ENCODE measurements around the gene TMEM72. TPM values are rescaled to one million over a fixed set of nuclear protein-coding genes. Genes with fewer than 3 reads are reported as not detected.

TMEM72 gene
- total RNA-seq, 1 experiment from 2014 or later, result not detected

- H3K36me3 ChIP-seq (ENCODE audit: control insufficient read depth, insufficient read depth, low read length), result 0 out of 2 replicates have a peak, but pooled peaks cover 2% of the 10 kb centered on the region
- BruUV-seq (replicated peaks), result no TSS peak
- H3K4me1 ChIP-seq, result peaks cover 61% of the 10 kb centered on the region
- POLR2A ChIA-PET, result interaction anchor here (0.6 to 1.2 kb wide), 2 partner anchors 15 to 98 kb away, joined by 3 to 7 read pairs; partner anchors contain the start of gene DEPP1
- no peaks in the 10 kb centered on the region for H3K27me3 ChIP-seq (replicated peaks; ENCODE audit: control insufficient read depth, insufficient read depth, low read length)
- Mint-ChIP-seq H3K4me3 (ENCODE audit: unreplicated experiment) (peak overlapping the region; percentile 20), H3K9me3 (ENCODE audit: unreplicated experiment) (peaks cover 11% of the 10 kb centered on the region), H3K4me1 (ENCODE audit: low read depth, unreplicated experiment) (peaks cover 55% of the 10 kb centered on the region), H3K27me3 (ENCODE audit: insufficient read depth, unreplicated experiment) (no peaks in the 10 kb centered on the region), H3K36me3 (ENCODE audit: insufficient read depth, unreplicated experiment) (peaks cover 16% of the 10 kb centered on the region), H3K27ac (ENCODE audit: unreplicated experiment) (peak overlapping the region; percentile 54)
- no peak for TF ChIP-seq CTCF (IDR thresholded peaks at IDR 0.05; ENCODE audit: insufficient read depth in 1 of 2, low read depth in 1 of 2, low read length in 1 of 2, severe bottlenecking in 1 of 2, unreplicated experiment in 1 of 2)
- intact Hi-C loops (cut with micrococcal nuclease; ENCODE audit: unreplicated experiment), result no loop called here
- no peak overlapping the region for H3K4me3 ChIP-seq (ENCODE audit: low read depth, low read length)
- CTCF ChIA-PET, result interaction anchor here (0.6 to 2.1 kb wide), 12 partner anchors 10 to 39 kb away, joined by 3 to 15 read pairs (median 4); no protein-coding TSS in a partner anchor
- no peaks in the 10 kb centered on the region for H3K9me3 ChIP-seq
- DNase-seq, result peak in 1 of 2 experiments; percentile 55
Observed at GRCh38 chr10:44963772-44964633, 52.9 kb downstream of the TMEM72 start.

GRCh38 chr10:44965104-44965503 is 54.0 kb downstream of the TMEM72 start:
- H3K4me3 Mint-ChIP-seq (ENCODE audit: unreplicated experiment), result no peak overlapping the region
- H3K9me3 ChIP-seq, result no peaks in the 10 kb centered on the region
- no peak overlapping the region for H3K4me3 ChIP-seq (ENCODE audit: low read depth, low read length)
- intact Hi-C loops (cut with micrococcal nuclease; ENCODE audit: unreplicated experiment), result no loop called here
- peaks cover 55% of the 10 kb centered on the region for H3K4me1 Mint-ChIP-seq (ENCODE audit: low read depth, unreplicated experiment)
- BruUV-seq (replicated peaks), result no TSS peak
- H3K27me3 Mint-ChIP-seq (ENCODE audit: insufficient read depth, unreplicated experiment), result no peaks in the 10 kb centered on the region
- H3K36me3 Mint-ChIP-seq (ENCODE audit: insufficient read depth, unreplicated experiment), result peaks cover 16% of the 10 kb centered on the region
- no peak for DNase-seq
- CTCF ChIA-PET, result interaction anchor here (0.8 to 1.6 kb wide), 2 partner anchors 10 to 12 kb away, joined by 3 to 11 read pairs; no protein-coding TSS in a partner anchor
- 0 out of 2 replicates have a peak, but pooled peaks cover 4% of the 10 kb centered on the region for H3K36me3 ChIP-seq (ENCODE audit: control insufficient read depth, insufficient read depth, low read length)
- H3K27ac Mint-ChIP-seq (ENCODE audit: unreplicated experiment), result peak overlapping the region; percentile 54
- POLR2A ChIA-PET, result no interaction called here
- peaks cover 61% of the 10 kb centered on the region for H3K4me1 ChIP-seq
- H3K9me3 Mint-ChIP-seq (ENCODE audit: unreplicated experiment), result peaks cover 11% of the 10 kb centered on the region
- TF ChIP-seq CTCF (IDR thresholded peaks at IDR 0.05; ENCODE audit: insufficient read depth in 1 of 2, low read depth in 1 of 2, low read length in 1 of 2, severe bottlenecking in 1 of 2, unreplicated experiment in 1 of 2), result no peak
- no peaks in the 10 kb centered on the region for H3K27me3 ChIP-seq (replicated peaks; ENCODE audit: control insufficient read depth, insufficient read depth, low read length)

- Mint-ChIP-seq H3K27ac (ENCODE audit: unreplicated experiment) (peak overlapping the region; percentile 54), H3K4me1 (ENCODE audit: low read depth, unreplicated experiment) (peaks cover 50% of the 10 kb centered on the region), H3K36me3 (ENCODE audit: insufficient read depth, unreplicated experiment) (peaks cover 10% of the 10 kb centered on the region), H3K9me3 (ENCODE audit: unreplicated experiment) (peaks cover 11% of the 10 kb centered on the region), H3K27me3 (ENCODE audit: insufficient read depth, unreplicated experiment) (no peaks in the 10 kb centered on the region), H3K4me3 (ENCODE audit: unreplicated experiment) (peak overlapping the region; percentile 54)
- no TSS peak for BruUV-seq (replicated peaks)
- no peaks in the 10 kb centered on the region for H3K9me3 ChIP-seq
- 0 out of 2 replicates have a peak, but pooled peaks cover 4% of the 10 kb centered on the region for H3K36me3 ChIP-seq (ENCODE audit: control insufficient read depth, insufficient read depth, low read length)
- intact Hi-C loops (cut with micrococcal nuclease; ENCODE audit: unreplicated experiment), result loop anchor here (1.0 kb wide), 1 partner anchor 10 kb away; no protein-coding TSS in a partner anchor
- TF ChIP-seq CTCF (IDR thresholded peaks at IDR 0.05; ENCODE audit: insufficient read depth in 1 of 2, low read depth in 1 of 2, low read length in 1 of 2, severe bottlenecking in 1 of 2, unreplicated experiment in 1 of 2), result no peak
- no peak overlapping the region for H3K4me3 ChIP-seq (ENCODE audit: low read depth, low read length)
- ChIA-PET CTCF (interaction anchor here (1.0 to 2.4 kb wide), 4 partner anchors 10 to 33 kb away, joined by 3 to 12 read pairs (median 6); partner anchors contain the start of gene DEPP1), POLR2A (no interaction called here)
- DNase-seq, result no peak
- H3K4me1 ChIP-seq, result peaks cover 55% of the 10 kb centered on the region
- H3K27me3 ChIP-seq (replicated peaks; ENCODE audit: control insufficient read depth, insufficient read depth, low read length), result no peaks in the 10 kb centered on the region
Observed at GRCh38 chr10:44965651-44966097, 54.5 kb downstream of the TMEM72 start.
